HEK293T (cell line): Measurements from ENCODE around the gene PPIL6.

Experiments
- CTCF ChIA-PET: fragments of 350-600 bp; formaldehyde crosslinking; extraction: SDS; loops from one replicate; lab custom pipeline; 2021; ENCODE audit warnings: antibody characterized with exemption, inconsistent platforms; lab: Yijun Ruan, JAX
- POLR2A ChIA-PET: fragments of 350-600 bp; formaldehyde crosslinking; extraction: SDS; loops from one replicate; lab custom pipeline; 2020; ENCODE audit warnings: antibody characterized with exemption, inconsistent platforms; lab: Yijun Ruan, JAX
- DNase-seq: peaks from one replicate; pipeline ENCODE4 v3.0.0; 2012; ENCODE audit warnings: mixed read lengths; ENCODE audit errors: extremely low spot score
- ARNT ChIP-seq: fragments of 450-650 bp; IDR thresholded peaks from 2 replicates; pipeline ENCODE4 v1.6.1; 2017; ENCODE audit warnings: mild to moderate bottlenecking
- BHLHE40 ChIP-seq: fragments of 450-650 bp; IDR thresholded peaks from 2 replicates; pipeline ENCODE4 v1.6.1; 2016; ENCODE audit warnings: mild to moderate bottlenecking, moderate library complexity, borderline replicate concordance
- CTBP1 ChIP-seq: fragments of 450-650 bp; IDR thresholded peaks from 2 replicates; pipeline ENCODE4 v1.6.1; 2016; ENCODE audit warnings: borderline replicate concordance
- ELF4 ChIP-seq: fragments of 450-650 bp; IDR thresholded peaks from 2 replicates; pipeline ENCODE4 v1.6.1; 2017; ENCODE audit warnings: antibody characterized with exemption
- FOXA1 ChIP-seq: fragments of 450-650 bp; IDR thresholded peaks from 2 replicates; pipeline ENCODE4 v1.6.1; 2016; ENCODE audit warnings: mild to moderate bottlenecking
- FOXK2 ChIP-seq: fragments of 450-650 bp; IDR thresholded peaks from 2 replicates; pipeline ENCODE4 v1.6.1; 2016; ENCODE audit warnings: mild to moderate bottlenecking
- FOXM1 ChIP-seq: fragments of 450-650 bp; IDR thresholded peaks from 2 replicates; pipeline ENCODE4 v1.6.1; 2017; ENCODE audit warnings: mild to moderate bottlenecking, borderline replicate concordance
- HDGF ChIP-seq: fragments of 450-650 bp; IDR thresholded peaks from 2 replicates; pipeline ENCODE4 v1.6.1; 2017; ENCODE audit warnings: antibody characterized with exemption, borderline replicate concordance
- L3MBTL2 ChIP-seq: fragments of 450-650 bp; conservative IDR thresholded peaks from 2 replicates; pipeline ENCODE4 v1.6.1; 2016; ENCODE audit warnings: mild to moderate bottlenecking
- LEF1 ChIP-seq: fragments of 450-650 bp; IDR thresholded peaks from 2 replicates; pipeline ENCODE4 v1.6.1; 2017; ENCODE audit warnings: mild to moderate bottlenecking, borderline replicate concordance
- NFRKB ChIP-seq: fragments of 450-650 bp; IDR thresholded peaks from 2 replicates; pipeline ENCODE4 v1.6.1; 2016; ENCODE audit warnings: mild to moderate bottlenecking, moderate library complexity
- SP1 ChIP-seq: fragments of 450-650 bp; IDR thresholded peaks from 2 replicates; pipeline ENCODE4 v1.6.1; 2017
- SUZ12 ChIP-seq: fragments of 450-650 bp; IDR thresholded peaks from 2 replicates; pipeline ENCODE4 v1.6.1; 2016; ENCODE audit warnings: mild to moderate bottlenecking
- TARDBP ChIP-seq: fragments of 450-650 bp; IDR thresholded peaks from 2 replicates; pipeline ENCODE4 v1.6.1; 2016
- ZNF384 ChIP-seq: fragments of 450-650 bp; IDR thresholded peaks from 2 replicates; pipeline ENCODE4 v1.6.1; 2016
- TF ChIP-seq, protein P1 (sequence below): fragments of 450-650 bp; IDR thresholded peaks from 2 replicates; pipeline ENCODE4 v1.6.1; 2016

PPIL6 gene

DNA sequence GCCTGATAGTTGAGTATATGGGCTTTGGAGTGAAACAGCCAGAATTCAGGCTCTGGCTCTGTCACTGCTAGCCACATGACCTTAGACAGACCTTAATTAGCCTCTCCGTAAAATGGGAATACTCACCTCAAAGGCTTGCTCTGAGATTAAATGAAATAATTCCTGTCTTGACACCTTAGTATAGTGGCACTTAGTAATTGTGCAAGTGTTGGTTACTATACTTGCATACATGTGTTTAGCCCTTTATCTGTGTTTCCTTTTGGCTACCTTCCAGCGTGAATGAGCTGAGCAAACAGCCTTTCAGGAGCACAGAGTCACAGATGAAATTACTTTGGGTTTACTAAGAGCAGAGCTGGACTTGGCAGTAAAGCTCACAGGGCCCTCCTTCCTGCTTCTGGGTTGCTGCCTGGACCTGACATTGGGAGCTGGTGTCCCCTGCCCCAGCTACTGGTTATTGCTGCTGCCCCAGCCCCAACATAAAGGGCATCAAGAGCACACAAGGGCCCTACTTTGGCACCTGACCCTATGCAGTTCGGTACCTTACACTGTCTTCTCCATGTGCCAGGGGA is 90.9 kb downstream of the PPIL6 start:
- no peak for DNase-seq
- no peak for TF ChIP-seq FOXK2
- no peak for TF ChIP-seq SUZ12
- no peak for TF ChIP-seq BHLHE40
- no peak for TF ChIP-seq TARDBP
- TF ChIP-seq L3MBTL2, result no peak
- TF ChIP-seq FOXA1, result no peak
- TF ChIP-seq HDGF, result no peak
- TF ChIP-seq SP1, result no peak
- TF ChIP-seq LEF1, result no peak
- no peak for TF ChIP-seq FOXM1
- TF ChIP-seq ARNT, result no peak
- TF ChIP-seq NFRKB, result no peak
- TF ChIP-seq ELF4, result no peak
- TF ChIP-seq, protein P1, sequence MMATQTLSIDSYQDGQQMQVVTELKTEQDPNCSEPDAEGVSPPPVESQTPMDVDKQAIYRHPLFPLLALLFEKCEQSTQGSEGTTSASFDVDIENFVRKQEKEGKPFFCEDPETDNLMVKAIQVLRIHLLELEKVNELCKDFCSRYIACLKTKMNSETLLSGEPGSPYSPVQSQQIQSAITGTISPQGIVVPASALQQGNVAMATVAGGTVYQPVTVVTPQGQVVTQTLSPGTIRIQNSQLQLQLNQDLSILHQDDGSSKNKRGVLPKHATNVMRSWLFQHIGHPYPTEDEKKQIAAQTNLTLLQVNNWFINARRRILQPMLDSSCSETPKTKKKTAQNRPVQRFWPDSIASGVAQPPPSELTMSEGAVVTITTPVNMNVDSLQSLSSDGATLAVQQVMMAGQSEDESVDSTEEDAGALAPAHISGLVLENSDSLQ, result no peak
- no peak for TF ChIP-seq CTBP1
- TF ChIP-seq ZNF384, result no peak
- ChIA-PET POLR2A (no interaction called here), CTCF (interaction anchor here (0.7 to 0.8 kb wide), 2 partner anchors 10 to 47 kb away, joined by 3 read pairs; no protein-coding TSS in a partner anchor)

DNA sequence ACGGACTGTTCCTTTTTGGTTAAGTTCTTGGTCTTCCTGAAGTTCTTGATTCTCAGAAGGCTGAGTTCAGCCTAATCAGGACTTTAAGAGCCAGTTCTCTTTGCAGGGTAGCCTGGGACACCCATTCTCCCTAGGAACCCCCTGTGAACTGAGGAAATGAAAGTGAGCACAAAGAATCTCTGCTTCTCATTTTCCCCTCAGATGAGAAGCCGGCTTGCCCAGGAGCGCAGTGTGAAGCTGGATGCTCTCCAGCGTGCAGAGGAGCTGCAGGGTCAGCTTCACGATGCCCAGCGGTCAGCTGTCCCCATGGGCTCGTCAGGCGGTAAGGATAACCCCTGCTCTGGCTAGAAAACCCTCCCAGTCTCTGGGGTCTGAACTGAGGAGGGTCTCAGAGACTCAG is 92.2 kb downstream of the PPIL6 start:
- CTCF ChIA-PET, result no interaction called here
- POLR2A ChIA-PET, result no interaction called here
- TF ChIP-seq, protein P1, result no peak
- no peak for TF ChIP-seq FOXA1
- TF ChIP-seq HDGF, result no peak
- DNase-seq, result no peak

DNA sequence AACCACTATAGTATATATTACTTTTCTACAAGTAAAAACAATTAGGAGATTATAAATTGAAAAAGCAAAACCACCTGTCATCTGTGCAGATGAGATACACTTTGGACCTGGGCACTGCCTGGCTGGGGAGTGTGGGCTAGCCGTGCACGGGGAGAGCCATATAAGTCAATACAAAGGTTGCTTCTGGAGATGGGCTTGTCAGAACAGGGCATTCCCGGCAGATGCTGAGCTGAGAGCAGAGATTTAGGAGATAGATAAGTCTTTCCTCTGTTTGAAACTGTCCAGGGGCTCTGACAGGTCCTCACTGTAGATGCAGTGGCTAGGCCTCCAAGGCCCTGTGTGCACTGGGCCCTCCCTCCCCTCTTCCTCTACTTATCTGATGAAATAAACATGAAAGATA is 92.6 kb downstream of the PPIL6 start:
- TF ChIP-seq ARNT (no peak), FOXM1 (no peak), HDGF (no peak), LEF1 (no peak), CTBP1 (no peak), TARDBP (no peak), ZNF384 (no peak), NFRKB (no peak), FOXA1 (no peak), SP1 (no peak), BHLHE40 (no peak), FOXK2 (no peak), L3MBTL2 (no peak), ELF4 (no peak), SUZ12 (no peak)
- TF ChIP-seq, protein P1, result no peak
- CTCF ChIA-PET, result no interaction called here
- DNase-seq, result no peak
- POLR2A ChIA-PET, result no interaction called here

DNA sequence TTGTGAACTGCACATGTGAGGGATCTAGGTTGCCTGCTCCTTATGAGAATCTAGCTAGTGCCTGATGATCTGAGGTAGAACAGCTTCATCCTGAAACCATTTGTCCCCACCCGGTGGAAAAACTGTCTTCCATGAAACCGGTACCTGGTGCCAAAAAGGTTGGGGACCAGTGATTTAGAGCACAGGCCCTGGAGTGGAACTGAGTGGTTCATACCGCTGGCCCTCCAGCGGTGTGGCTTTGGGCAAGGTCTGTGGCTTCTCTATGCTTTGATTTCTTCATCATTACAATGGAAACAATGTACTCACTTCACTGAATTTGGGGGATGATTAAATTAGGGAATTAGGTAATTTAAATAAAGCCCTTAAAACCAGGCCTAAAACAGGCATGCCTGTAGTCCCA is 94.4 kb downstream of the PPIL6 start:
- TF ChIP-seq FOXA1 (no peak), SP1 (no peak), LEF1 (no peak), ELF4 (no peak), SUZ12 (no peak), BHLHE40 (no peak), CTBP1 (no peak), HDGF (no peak), L3MBTL2 (no peak), ZNF384 (no peak), FOXK2 (no peak), TARDBP (no peak), NFRKB (no peak), ARNT (no peak), FOXM1 (no peak)
- TF ChIP-seq, protein P1, result no peak
- ChIA-PET POLR2A (no interaction called here), CTCF (no interaction called here)
- no peak for DNase-seq

- no peak for DNase-seq
- TF ChIP-seq SUZ12, result no peak
- TF ChIP-seq ELF4, result no peak
- TF ChIP-seq CTBP1, result no peak
- ChIA-PET POLR2A (no interaction called here), CTCF (no interaction called here)
These were observed 96.2 kb downstream of the PPIL6 start for GRCh38 chr6:109344226-109344625.

GRCh38 chr6:109343518-109343917 is 96.9 kb downstream of the PPIL6 start:
- DNase-seq, result no peak
- ChIA-PET CTCF (no interaction called here), POLR2A (no interaction called here)
- TF ChIP-seq, protein P1, result no peak
- TF ChIP-seq FOXK2 (no peak), HDGF (no peak), FOXA1 (no peak), ZNF384 (no peak), SUZ12 (no peak), ARNT (no peak), ELF4 (no peak), FOXM1 (no peak), SP1 (no peak), CTBP1 (no peak), LEF1 (no peak), BHLHE40 (no peak), L3MBTL2 (no peak), NFRKB (no peak), TARDBP (no peak)
